Hematopoietic multipotent progenitor cell treated with erythropoietin and hydrocortisone succinate and interleukin-3 and kit ligand, for 6 days (in vitro differentiated cells): ENCODE data around the gene ANKRD36C.
"Not testable (repeated sequence)": the region's sequence is repeated elsewhere in the genome, so short reads cannot be mapped to it uniquely, and the experiment has no call there.

Experiments
- DNase-seq: peaks from one replicate; pipeline ENCODE4 v3.0.0-alpha.2; 2015

The ANKRD36C gene

GRCh38 chr2:95991351-95992094 lies at the start of gene ANKRD36C:
Gene ANKRD36C (minus strand): TSS chr2:95991824. CDS start chr2:95991708, 116 bp downstream.
- DNase-seq = peak; percentile 48

GRCh38 chr2:96035554-96035953 lies 43.9 kb upstream of the ANKRD36C start:
- DNase-seq = not testable (repeated sequence)

GRCh38 chr2:96034792-96035191 lies 43.2 kb upstream of the ANKRD36C start, which contains the start of gene GPAT2:
Gene GPAT2 (minus strand): TSS chr2:96034916. CDS start chr2:96032359, 2,557 bp downstream.
- not testable (repeated sequence) for DNase-seq

GRCh38 chr2:96033997-96034396 lies 42.4 kb upstream of the ANKRD36C start:
- not testable (repeated sequence) for DNase-seq

GRCh38 chr2:96027725-96028325 lies 36.2 kb upstream of the ANKRD36C start:
- not testable (repeated sequence) for DNase-seq

GRCh38 chr2:96025755-96026154 lies 34.1 kb upstream of the ANKRD36C start:
- not testable (repeated sequence) for DNase-seq

- no peak for DNase-seq
Measured at GRCh38 chr2:96025194-96025492, 33.5 kb upstream of the ANKRD36C start.

- peak; percentile 0 for DNase-seq
Measured at GRCh38 chr2:96024336-96025193, 32.9 kb upstream of the ANKRD36C start.

GRCh38 chr2:96023701-96024100 lies 32.1 kb upstream of the ANKRD36C start:
- DNase-seq = not testable (repeated sequence)

GRCh38 chr2:96022701-96023447 lies 31.2 kb upstream of the ANKRD36C start:
- DNase-seq = peak; percentile 87

- not testable (repeated sequence) for DNase-seq
Measured at GRCh38 chr2:96022126-96022525, 30.5 kb upstream of the ANKRD36C start.

GRCh38 chr2:96021142-96021541 lies 29.5 kb upstream of the ANKRD36C start:
- not testable (repeated sequence) for DNase-seq

- DNase-seq = not testable (repeated sequence)
Measured at GRCh38 chr2:96019909-96020590, 28.4 kb upstream of the ANKRD36C start.

- DNase-seq = not testable (repeated sequence)
Measured at GRCh38 chr2:96016321-96016720, 24.7 kb upstream of the ANKRD36C start.

- DNase-seq = peak; percentile 19
Measured at GRCh38 chr2:96012792-96013264, 21.2 kb upstream of the ANKRD36C start.

- DNase-seq = not testable (repeated sequence)
Measured at GRCh38 chr2:96012086-96012791, 20.6 kb upstream of the ANKRD36C start.

- peak; percentile 62 for DNase-seq
Measured at GRCh38 chr2:96011129-96011455, 19.5 kb upstream of the ANKRD36C start.

- peak; percentile 96 for DNase-seq
Measured at GRCh38 chr2:96010320-96011128, 18.9 kb upstream of the ANKRD36C start.

- not testable (repeated sequence) for DNase-seq
Measured at GRCh38 chr2:96009833-96010232, 18.2 kb upstream of the ANKRD36C start.

- not testable (repeated sequence) for DNase-seq
Measured at GRCh38 chr2:96008051-96008450, 16.4 kb upstream of the ANKRD36C start.
